ENCODE results near the gene CSF3R.
"Not testable (repeated sequence)": the region's sequence is repeated elsewhere in the genome, so short reads cannot be mapped to it uniquely, and the experiment has no call there.

CSF3R gene

DNA sequence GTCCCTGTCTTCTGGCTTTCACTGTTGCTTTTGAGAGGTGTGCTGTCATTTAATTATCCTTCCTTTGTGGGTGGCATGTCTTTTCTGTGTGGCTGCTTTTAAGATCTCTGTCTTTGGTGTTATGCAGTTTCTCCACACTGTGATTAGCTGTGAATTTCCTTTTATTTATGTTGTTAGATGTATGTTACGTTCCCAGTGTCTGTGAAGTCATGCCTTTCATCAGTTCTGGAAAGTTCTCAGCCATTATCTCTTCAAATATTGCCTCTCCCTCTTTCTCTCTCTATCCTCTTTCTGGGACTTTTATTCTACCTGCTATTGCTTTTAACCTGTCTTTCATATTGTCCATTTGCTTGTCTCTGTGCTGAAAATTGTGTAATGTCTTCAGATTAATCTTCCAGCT lies 21.0 kb upstream of the CSF3R start:
- Histone ChIP-seq H3K27ac (ENCODE audit: low read depth, low read length) (no peak overlapping the region), H3K4me1 (ENCODE audit: control insufficient read depth, low read length) (no peaks in the 10 kb centered on the region), H3K79me2 (ENCODE audit: control insufficient read depth, low read length) (no peaks in the 10 kb centered on the region), H4K20me1 (ENCODE audit: control insufficient read depth, insufficient read depth, low read depth, low read length) (no peaks in the 10 kb centered on the region), H3K27me3 (ENCODE audit: control insufficient read depth, low read length) (peaks cover 18% of the 10 kb centered on the region), H3F3A (ENCODE audit: control insufficient read depth, insufficient read depth) (no peaks in the 10 kb centered on the region), H3K4me3 (ENCODE audit: low read length) (no peak overlapping the region), H3K36me3 (ENCODE audit: control insufficient read depth, low read length) (no peaks in the 10 kb centered on the region), H3K9me2 (replicated peaks; ENCODE audit: control insufficient read depth, low read length) (no peaks in the 10 kb centered on the region), H3K9me3 (ENCODE audit: control insufficient read depth, insufficient read depth, low read length) (no peaks in the 10 kb centered on the region), H3K4me2 (ENCODE audit: low read length) (no peak overlapping the region)
- no peak for TF ChIP-seq EZH2phosphoT487 (IDR thresholded peaks at IDR 0.05; ENCODE audit: borderline replicate concordance, low read length)
- TF ChIP-seq, protein P1, sequence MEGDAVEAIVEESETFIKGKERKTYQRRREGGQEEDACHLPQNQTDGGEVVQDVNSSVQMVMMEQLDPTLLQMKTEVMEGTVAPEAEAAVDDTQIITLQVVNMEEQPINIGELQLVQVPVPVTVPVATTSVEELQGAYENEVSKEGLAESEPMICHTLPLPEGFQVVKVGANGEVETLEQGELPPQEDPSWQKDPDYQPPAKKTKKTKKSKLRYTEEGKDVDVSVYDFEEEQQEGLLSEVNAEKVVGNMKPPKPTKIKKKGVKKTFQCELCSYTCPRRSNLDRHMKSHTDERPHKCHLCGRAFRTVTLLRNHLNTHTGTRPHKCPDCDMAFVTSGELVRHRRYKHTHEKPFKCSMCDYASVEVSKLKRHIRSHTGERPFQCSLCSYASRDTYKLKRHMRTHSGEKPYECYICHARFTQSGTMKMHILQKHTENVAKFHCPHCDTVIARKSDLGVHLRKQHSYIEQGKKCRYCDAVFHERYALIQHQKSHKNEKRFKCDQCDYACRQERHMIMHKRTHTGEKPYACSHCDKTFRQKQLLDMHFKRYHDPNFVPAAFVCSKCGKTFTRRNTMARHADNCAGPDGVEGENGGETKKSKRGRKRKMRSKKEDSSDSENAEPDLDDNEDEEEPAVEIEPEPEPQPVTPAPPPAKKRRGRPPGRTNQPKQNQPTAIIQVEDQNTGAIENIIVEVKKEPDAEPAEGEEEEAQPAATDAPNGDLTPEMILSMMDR (IDR thresholded peaks at IDR 0.05; ENCODE audit: low read depth, low read length, poor library complexity, severe bottlenecking) = no peak

DNA sequence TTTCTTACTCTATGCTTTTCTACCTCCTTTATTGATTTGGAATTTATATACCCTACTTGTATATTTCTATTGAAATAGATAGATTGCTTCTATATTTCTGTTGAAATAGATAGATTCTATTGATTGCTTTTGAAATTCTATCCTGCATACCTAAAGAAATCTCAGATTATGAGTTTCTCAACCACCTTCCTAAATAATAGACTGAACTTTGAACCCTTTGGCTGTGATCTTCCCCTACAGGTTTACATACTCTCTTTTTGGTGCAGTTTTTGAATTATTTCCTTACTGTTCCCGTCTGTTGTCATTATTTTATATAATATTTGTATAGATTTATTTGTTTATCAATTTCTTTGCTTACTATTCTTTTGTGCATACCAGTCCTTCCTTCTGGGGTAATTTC lies 20.4 kb upstream of the CSF3R start:
- no peaks in the 10 kb centered on the region for H3K9me2 ChIP-seq (replicated peaks; ENCODE audit: control insufficient read depth, low read length)
- no peaks in the 10 kb centered on the region for H3K79me2 ChIP-seq (ENCODE audit: control insufficient read depth, low read length)
- H3K4me1 ChIP-seq (ENCODE audit: control insufficient read depth, low read length) = no peaks in the 10 kb centered on the region
- no peak overlapping the region for H3K4me2 ChIP-seq (ENCODE audit: low read length)
- H3K36me3 ChIP-seq (ENCODE audit: control insufficient read depth, low read length) = no peaks in the 10 kb centered on the region
- TF ChIP-seq EZH2phosphoT487 (IDR thresholded peaks at IDR 0.05; ENCODE audit: borderline replicate concordance, low read length) = no peak
- TF ChIP-seq, protein P1 (IDR thresholded peaks at IDR 0.05; ENCODE audit: low read depth, low read length, poor library complexity, severe bottlenecking) = no peak
- H3K27ac ChIP-seq (ENCODE audit: low read depth, low read length) = no peak overlapping the region
- peaks cover 21% of the 10 kb centered on the region for H3K27me3 ChIP-seq (ENCODE audit: control insufficient read depth, low read length)
- no peaks in the 10 kb centered on the region for H3K9me3 ChIP-seq (ENCODE audit: control insufficient read depth, insufficient read depth, low read length)
- H3F3A ChIP-seq (ENCODE audit: control insufficient read depth, insufficient read depth) = no peaks in the 10 kb centered on the region
- no peak overlapping the region for H3K4me3 ChIP-seq (ENCODE audit: low read length)
- no peaks in the 10 kb centered on the region for H4K20me1 ChIP-seq (ENCODE audit: control insufficient read depth, insufficient read depth, low read depth, low read length)

DNA sequence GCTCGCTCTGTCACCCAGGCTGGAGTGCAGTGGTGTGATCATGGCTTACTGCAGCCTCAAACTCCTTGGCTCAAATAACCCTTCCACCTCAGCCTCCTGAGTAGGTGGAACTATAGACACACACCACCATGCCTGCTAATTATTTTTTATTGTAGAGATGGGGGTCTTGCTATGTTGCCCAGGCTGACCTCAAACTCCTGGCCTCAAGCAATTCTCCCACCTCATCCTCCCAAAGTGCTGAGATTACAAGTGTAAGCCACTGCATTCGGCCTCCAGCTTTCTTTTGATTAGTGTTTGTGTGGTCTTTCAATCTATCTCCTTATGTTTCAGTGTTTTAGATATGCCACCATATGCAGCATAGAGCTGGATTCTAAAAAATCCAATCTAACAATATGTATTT lies 19.9 kb upstream of the CSF3R start:
- TF ChIP-seq, protein P1 (IDR thresholded peaks at IDR 0.05; ENCODE audit: low read depth, low read length, poor library complexity, severe bottlenecking) = no peak
- TF ChIP-seq EZH2phosphoT487 (IDR thresholded peaks at IDR 0.05; ENCODE audit: borderline replicate concordance, low read length) = no peak
- Histone ChIP-seq H4K20me1 (ENCODE audit: control insufficient read depth, insufficient read depth, low read depth, low read length) (no peaks in the 10 kb centered on the region), H3K27ac (ENCODE audit: low read depth, low read length) (no peak overlapping the region), H3K27me3 (ENCODE audit: control insufficient read depth, low read length) (peaks cover 25% of the 10 kb centered on the region), H3K4me1 (ENCODE audit: control insufficient read depth, low read length) (no peaks in the 10 kb centered on the region), H3K79me2 (ENCODE audit: control insufficient read depth, low read length) (no peaks in the 10 kb centered on the region), H3K4me3 (ENCODE audit: low read length) (no peak overlapping the region), H3K4me2 (ENCODE audit: low read length) (no peak overlapping the region), H3K9me2 (replicated peaks; ENCODE audit: control insufficient read depth, low read length) (no peaks in the 10 kb centered on the region), H3F3A (ENCODE audit: control insufficient read depth, insufficient read depth) (no peaks in the 10 kb centered on the region), H3K36me3 (ENCODE audit: control insufficient read depth, low read length) (no peaks in the 10 kb centered on the region), H3K9me3 (ENCODE audit: control insufficient read depth, insufficient read depth, low read length) (no peaks in the 10 kb centered on the region)

DNA sequence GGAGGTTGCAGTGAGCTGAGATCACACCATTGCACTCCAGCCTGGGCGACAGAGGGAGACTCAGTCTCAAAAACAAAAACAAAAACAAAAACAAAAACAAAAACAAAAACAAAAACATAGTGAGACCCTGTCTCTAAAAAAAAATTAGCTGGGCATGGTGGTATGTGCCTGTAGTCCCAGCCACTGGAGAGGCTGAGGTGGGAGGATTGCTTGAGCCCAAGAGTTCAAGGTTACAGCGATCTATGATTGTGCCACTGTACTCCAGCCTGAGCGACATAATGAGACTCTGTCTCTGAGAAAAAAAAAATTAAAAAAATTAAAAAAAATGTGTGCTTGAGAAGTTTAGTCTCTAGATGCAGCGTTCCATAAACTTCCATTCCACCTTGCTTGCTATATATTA lies 19.2 kb upstream of the CSF3R start:
- H3K4me1 ChIP-seq (ENCODE audit: control insufficient read depth, low read length); H3K27ac ChIP-seq (ENCODE audit: low read depth, low read length); H4K20me1 ChIP-seq (ENCODE audit: control insufficient read depth, insufficient read depth, low read depth, low read length); H3K79me2 ChIP-seq (ENCODE audit: control insufficient read depth, low read length); H3K9me2 ChIP-seq (replicated peaks; ENCODE audit: control insufficient read depth, low read length); H3K4me2 ChIP-seq (ENCODE audit: low read length); H3F3A ChIP-seq (ENCODE audit: control insufficient read depth, insufficient read depth); H3K36me3 ChIP-seq (ENCODE audit: control insufficient read depth, low read length); H3K4me3 ChIP-seq (ENCODE audit: low read length); H3K9me3 ChIP-seq (ENCODE audit: control insufficient read depth, insufficient read depth, low read length): not testable (repeated sequence)
- peaks cover 29% of the 10 kb centered on the region for H3K27me3 ChIP-seq (ENCODE audit: control insufficient read depth, low read length)
